ENCODE data around the gene PALMD.

The PALMD gene

DNA sequence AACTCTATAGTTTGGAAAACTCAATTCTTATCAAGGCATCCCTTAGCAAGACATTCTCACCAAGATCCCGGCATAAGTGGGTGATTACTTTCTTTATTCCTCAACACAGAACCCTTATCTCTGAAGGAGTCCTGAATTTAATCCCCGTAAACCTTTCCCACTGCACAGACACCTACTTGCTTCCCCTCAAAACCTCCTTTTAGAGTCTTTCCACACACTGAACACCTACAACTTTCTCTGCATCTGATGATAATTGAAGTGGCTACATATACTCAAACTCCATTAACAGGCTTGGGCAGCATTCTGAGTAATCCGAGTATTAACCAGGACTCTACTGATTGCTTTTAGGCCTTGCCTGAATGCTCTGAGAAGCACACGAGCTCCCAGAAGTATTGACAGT, 23.5 kb downstream of the PALMD start:
- Histone ChIP-seq H3K36me3 (no peaks in the 10 kb centered on the region), H3K27ac (no peak overlapping the region), H3K27me3 (no peaks in the 10 kb centered on the region), H3K9me3 (no peaks in the 10 kb centered on the region), H3K4me3 (ENCODE audit: low read depth in 1 of 2, low read length in 1 of 2) (no peak overlapping the region), H3K4me1 (ENCODE audit: control insufficient read depth in 1 of 2, insufficient read depth in 1 of 2, low read depth in 1 of 2, low read length in 1 of 2) (no peaks in the 10 kb centered on the region)
- TF ChIP-seq, protein P1, sequence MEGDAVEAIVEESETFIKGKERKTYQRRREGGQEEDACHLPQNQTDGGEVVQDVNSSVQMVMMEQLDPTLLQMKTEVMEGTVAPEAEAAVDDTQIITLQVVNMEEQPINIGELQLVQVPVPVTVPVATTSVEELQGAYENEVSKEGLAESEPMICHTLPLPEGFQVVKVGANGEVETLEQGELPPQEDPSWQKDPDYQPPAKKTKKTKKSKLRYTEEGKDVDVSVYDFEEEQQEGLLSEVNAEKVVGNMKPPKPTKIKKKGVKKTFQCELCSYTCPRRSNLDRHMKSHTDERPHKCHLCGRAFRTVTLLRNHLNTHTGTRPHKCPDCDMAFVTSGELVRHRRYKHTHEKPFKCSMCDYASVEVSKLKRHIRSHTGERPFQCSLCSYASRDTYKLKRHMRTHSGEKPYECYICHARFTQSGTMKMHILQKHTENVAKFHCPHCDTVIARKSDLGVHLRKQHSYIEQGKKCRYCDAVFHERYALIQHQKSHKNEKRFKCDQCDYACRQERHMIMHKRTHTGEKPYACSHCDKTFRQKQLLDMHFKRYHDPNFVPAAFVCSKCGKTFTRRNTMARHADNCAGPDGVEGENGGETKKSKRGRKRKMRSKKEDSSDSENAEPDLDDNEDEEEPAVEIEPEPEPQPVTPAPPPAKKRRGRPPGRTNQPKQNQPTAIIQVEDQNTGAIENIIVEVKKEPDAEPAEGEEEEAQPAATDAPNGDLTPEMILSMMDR (IDR thresholded peaks at IDR 0.05): no peak

DNA sequence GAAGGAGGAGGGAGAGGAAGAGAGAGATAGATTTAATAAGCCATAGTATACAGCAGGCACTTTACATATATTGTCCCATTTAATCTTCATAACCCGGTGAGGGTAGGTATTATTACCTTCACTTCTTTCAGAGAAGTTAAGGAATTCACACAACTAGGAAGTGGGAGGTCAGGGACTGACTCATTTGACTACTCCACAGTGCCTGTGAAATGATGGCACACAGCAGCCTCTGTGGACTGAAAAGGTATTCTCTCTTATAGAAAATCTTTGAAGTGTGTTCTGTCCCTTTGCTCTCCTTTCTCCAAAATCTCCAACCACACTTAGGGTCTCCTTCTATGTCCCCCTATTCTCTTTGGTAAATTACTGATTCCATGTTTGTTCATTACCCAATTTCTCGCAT, 23.9 kb downstream of the PALMD start:
- TF ChIP-seq, protein P1 (IDR thresholded peaks at IDR 0.05): no peak
- Histone ChIP-seq H3K9me3 (no peaks in the 10 kb centered on the region), H3K27me3 (no peaks in the 10 kb centered on the region), H3K27ac (no peak overlapping the region), H3K4me1 (ENCODE audit: control insufficient read depth in 1 of 2, insufficient read depth in 1 of 2, low read depth in 1 of 2, low read length in 1 of 2) (no peaks in the 10 kb centered on the region), H3K36me3 (no peaks in the 10 kb centered on the region), H3K4me3 (ENCODE audit: low read depth in 1 of 2, low read length in 1 of 2) (no peak overlapping the region)

DNA sequence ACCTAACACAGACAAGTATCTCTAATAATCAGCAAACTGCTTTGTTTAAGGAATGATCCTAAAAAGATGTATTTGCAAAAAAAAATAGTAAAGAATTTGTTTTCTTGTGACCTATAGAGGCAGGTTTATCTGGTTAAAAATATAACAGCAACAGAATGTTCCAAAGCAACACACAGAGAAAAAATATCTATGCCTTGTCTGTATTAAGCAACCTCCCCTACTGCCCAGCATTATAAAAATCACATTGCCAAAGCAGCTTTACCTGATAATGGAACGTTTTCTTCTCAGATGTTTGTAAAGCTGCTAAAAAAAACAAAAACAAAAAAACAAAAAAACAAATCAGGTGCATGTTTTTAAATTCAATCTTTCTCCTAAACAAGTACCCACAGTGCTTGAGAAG, 24.7 kb downstream of the PALMD start:
- H3K27me3 ChIP-seq: no peaks in the 10 kb centered on the region
- no peak overlapping the region for H3K27ac ChIP-seq
- no peaks in the 10 kb centered on the region for H3K36me3 ChIP-seq
- H3K4me3 ChIP-seq (ENCODE audit: low read depth in 1 of 2, low read length in 1 of 2): no peak overlapping the region
- TF ChIP-seq, protein P1 (IDR thresholded peaks at IDR 0.05): no peak
- H3K4me1 ChIP-seq (ENCODE audit: control insufficient read depth in 1 of 2, insufficient read depth in 1 of 2, low read depth in 1 of 2, low read length in 1 of 2): no peaks in the 10 kb centered on the region
- no peaks in the 10 kb centered on the region for H3K9me3 ChIP-seq

DNA sequence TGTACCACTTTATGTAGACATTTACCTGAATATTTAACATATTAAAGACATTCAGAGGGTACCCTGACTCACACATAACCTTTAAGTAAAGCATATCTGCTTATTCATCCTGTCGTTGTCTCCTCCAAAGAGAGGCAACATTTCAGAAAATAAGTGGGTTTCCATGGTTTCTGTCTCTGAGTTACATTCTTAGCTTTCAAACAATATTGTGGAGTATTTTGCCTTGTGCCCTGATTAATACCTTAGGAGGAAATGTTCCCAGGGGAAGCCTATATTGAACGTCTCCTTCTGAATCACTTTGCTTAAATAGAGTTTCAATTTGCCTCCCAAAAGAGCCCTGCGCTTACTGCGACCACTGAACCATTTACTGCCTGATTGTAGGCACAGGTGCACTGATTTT, 26.1 kb downstream of the PALMD start:
- no peaks in the 10 kb centered on the region for H3K4me1 ChIP-seq (ENCODE audit: control insufficient read depth in 1 of 2, insufficient read depth in 1 of 2, low read depth in 1 of 2, low read length in 1 of 2)
- H3K9me3 ChIP-seq: no peaks in the 10 kb centered on the region
- TF ChIP-seq, protein P1 (IDR thresholded peaks at IDR 0.05): no peak
- H3K27ac ChIP-seq: no peak overlapping the region
- no peaks in the 10 kb centered on the region for H3K27me3 ChIP-seq
- H3K36me3 ChIP-seq: no peaks in the 10 kb centered on the region
- no peak overlapping the region for H3K4me3 ChIP-seq (ENCODE audit: low read depth in 1 of 2, low read length in 1 of 2)

DNA sequence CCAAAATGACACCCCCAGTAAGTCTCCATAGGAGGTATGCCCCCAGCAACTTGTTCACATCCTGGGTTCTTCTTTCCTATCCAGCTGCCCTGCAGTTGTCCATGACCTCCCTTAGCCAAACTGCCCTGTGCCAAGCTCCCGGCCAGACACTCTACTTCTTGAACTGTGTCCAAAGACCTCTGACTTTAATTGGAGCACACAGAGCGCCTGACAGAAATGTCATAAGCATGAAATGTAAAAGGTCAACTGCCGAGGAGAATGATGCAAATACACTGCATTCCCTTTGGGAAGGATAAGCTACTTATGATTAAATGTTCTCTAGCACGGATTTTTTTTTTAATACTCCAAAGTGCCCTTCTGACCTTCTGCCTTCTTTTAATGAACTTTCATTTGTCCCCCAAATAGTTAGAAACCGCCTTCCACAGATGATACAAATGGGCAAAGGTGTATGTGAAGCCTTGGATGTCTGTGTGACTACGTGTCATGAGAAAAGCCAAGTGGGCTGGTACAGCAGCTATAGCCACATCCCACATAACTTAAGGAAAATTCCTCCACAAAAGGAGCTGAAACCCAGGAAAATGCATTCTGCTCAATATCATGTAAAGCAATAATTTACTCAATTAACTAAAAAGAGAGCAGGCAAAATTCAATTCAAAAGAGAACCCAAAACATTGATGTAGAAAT, 26.8 kb downstream of the PALMD start:
- H3K36me3 ChIP-seq: no peaks in the 10 kb centered on the region
- no peaks in the 10 kb centered on the region for H3K9me3 ChIP-seq
- H3K27ac ChIP-seq: no peak overlapping the region
- H3K27me3 ChIP-seq: no peaks in the 10 kb centered on the region
- TF ChIP-seq, protein P1 (IDR thresholded peaks at IDR 0.05): no peak
- H3K4me1 ChIP-seq (ENCODE audit: control insufficient read depth in 1 of 2, insufficient read depth in 1 of 2, low read depth in 1 of 2, low read length in 1 of 2): no peaks in the 10 kb centered on the region
- no peak overlapping the region for H3K4me3 ChIP-seq (ENCODE audit: low read depth in 1 of 2, low read length in 1 of 2)

All from neutrophil (primary cell).